GM21423 (cell line): Measurements from ENCODE around the gene MYOD1.

Source experiments
- ATAC-seq: cut with Tn5 transposase; IDR thresholded peaks from one replicate; pipeline ENCODE4 v1.9.1; 2021; ENCODE audit warnings: mild to moderate bottlenecking, moderate library complexity; ENCODE audit not compliant: unreplicated experiment

Gene MYOD1

DNA sequence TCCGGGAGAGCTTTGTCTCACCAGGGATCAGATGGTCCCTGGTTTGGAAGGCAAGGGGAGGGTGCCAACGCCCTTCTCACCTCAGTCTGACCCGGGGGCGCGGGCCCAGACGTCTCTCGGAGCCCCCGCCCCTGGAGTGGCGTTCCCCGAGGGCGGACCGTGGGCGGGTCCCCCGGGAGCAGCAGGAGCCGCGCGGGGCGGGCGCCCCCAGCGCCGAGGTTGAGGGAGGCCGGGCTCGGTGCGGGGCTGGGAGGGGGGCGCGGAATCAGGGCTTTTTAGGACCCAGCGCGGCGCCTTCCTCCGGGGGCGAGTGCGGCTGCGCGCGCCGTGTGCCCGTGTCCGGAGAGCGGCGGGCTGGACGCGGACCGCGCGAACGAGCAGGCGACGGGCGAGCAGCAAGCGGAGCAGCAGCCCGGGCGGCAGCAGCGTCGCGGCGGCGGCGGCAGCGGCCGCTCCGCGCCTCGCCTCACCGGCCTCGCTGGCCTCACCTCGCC is 15.1 kb downstream of the MYOD1 start, which contains the start of gene KCNC1:
KCNC1 (plus strand) TSS at position 364 of the 494 bp plus-strand sequence. CDS start 1,222 bp downstream, outside the sequence.
- no peak for ATAC-seq

DNA sequence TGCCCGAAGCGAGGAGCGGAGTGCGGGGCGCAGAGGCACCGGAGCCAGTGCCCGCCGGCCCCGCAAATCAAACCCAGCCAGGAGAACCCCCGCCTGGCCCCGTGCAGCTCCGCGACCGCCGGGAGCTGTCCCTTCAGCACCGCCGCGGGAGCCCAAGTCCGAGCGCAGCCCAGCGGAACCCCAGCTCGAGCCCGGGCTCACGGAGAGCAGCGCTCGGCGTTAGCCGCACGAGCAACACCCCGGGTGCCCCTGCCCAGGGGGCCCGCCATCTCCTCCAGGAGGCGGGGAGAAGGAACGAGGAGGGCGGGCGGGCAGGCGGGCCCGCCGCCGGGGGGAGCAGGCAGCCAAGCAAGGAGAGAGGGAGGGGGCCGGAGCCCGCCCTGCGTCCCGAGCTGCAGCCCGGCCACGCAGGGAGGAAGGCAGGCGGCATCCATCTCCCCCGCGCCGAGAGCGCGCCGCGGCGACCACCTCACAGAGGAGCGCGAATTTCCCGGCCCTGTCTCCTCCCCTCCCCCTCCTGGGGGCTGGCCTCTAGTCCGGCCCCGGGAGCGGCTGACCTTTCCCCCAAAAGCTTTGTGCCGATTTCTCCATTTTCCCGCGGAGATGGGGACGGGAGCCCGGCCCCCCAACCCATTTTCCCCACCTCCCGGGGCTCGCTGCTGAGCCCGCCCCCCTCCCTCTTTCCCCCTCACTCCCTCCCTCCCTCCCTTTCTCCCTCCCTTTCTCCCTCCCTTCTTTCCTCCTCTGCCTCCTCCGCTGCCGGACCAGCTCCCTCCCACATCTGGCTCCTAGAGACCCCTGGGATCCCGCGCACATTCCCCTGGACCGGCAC is 15.8 kb downstream of the MYOD1 start:
- no peak for ATAC-seq

DNA sequence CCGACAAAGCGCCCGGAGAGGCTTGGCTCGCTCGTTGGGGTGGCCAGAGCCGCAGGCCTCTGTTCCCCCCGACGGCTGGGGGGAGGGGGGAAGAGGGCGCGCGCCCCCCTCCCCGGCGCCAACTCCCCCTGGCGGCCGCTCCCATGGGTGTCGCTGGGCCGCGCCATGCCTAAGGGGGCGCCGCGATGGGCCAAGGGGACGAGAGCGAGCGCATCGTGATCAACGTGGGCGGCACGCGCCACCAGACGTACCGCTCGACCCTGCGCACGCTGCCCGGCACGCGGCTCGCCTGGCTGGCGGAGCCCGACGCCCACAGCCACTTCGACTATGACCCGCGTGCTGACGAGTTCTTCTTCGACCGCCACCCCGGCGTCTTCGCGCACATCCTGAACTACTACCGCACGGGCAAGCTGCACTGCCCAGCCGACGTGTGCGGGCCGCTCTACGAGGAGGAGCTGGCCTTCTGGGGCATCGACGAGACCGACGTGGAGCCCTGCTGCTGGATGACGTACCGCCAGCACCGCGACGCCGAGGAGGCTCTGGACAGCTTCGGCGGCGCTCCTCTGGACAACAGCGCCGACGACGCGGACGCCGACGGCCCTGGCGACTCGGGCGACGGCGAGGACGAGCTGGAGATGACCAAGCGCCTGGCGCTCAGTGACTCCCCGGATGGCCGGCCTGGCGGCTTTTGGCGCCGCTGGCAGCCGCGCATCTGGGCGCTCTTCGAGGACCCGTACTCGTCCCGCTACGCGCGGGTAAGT is 16.6 kb downstream of the MYOD1 start:
- no peak for ATAC-seq

DNA sequence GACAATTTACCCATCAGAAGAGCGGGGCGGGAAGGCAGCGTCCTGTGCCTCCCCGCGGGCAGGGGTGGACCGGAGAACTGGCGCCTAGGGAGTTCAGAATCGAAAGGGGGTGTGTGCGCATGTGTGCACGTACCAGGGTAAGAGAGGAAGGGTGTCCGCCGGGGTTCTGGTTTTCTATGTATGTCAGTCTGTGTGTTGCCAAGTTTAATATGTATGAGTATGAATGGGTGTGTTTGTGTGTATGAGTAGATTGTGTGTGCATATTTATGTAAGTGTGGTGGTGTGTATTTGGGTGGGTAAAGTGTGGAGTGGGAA is 17.2 kb downstream of the MYOD1 start:
- no peak for ATAC-seq

DNA sequence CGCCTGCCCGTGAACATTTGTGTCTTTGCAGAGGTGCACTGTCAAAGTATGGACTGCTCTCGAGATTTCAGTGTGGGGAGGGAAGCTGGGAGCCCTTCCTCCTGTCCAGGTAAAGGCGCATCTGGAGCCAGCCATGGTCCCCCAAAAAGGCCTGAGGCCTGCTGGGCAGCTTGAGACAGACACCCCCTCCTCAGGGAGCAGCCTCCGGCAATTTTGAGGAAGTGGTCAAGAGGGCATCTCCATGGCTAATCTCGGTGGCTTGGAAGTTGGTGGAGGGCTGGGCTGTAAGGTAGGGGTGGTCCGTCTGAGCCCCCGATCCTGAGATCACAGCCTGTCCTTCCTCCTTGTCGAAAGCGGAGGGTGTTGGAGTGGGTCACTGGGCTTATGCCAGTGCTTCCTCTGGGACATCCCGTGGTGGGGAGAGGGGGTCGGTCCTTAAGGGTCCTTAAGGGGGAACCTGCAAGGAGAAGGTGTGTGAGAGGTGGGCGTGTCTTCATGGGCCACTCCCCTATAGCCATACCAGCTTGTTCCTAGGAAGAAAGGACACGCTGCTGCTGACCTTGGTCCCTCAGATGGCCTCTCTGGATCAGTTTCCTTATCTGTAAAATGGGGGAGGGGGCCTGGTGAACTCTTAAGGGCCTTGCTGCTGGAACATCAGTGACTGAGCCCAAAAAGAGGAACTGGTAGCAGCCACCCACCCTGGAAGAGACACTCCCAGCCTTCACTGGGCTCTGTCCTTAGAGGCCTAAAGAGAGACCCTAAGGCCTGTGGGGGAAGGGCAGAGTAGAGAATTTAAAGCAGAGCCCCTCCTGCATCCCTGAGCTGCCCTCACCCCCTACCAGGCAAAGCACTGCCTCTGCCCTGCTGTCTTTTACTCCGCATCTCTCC is 17.8 kb downstream of the MYOD1 start:
- ATAC-seq, result no peak

DNA sequence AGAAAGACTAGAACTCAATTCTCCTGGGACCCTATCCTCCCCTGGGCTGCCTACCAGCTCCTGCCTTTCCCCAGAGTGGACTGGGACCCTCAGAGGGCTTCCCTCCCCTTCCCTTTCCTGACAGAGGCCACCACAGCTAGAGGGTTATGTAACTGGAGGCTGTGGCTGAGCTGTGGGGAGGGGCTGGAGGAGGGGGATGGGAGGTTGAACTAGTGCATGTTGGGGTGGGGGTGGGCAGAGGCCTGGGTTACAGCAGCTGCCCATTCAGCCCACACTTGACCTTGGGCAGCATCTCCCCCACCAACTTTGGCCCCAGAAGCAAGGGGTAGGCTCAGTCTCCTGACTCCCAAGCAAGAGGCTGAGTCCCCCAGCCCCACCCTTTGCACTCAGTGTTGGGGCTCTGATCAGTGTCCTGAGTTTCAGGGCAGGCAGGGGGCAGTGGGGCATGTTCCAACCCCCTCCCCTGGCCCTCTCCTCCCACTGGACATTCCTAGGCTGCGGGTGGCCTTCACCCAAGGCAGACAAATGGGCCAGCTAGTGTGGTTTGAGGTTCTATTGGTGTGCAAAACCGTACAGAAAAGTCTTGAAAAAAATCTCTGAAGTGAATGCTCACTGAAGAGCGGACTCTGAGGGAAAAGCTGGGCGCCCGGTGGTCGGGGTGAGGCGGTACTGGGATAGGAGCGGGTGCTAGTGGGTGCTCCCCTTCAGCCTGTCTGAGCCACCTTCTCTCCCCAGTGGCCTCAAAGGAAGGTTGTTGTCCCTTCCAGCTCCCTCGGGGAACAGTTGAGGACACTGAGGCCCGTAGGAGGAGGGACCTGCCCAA is 19.0 kb downstream of the MYOD1 start:
- ATAC-seq, result no peak

DNA sequence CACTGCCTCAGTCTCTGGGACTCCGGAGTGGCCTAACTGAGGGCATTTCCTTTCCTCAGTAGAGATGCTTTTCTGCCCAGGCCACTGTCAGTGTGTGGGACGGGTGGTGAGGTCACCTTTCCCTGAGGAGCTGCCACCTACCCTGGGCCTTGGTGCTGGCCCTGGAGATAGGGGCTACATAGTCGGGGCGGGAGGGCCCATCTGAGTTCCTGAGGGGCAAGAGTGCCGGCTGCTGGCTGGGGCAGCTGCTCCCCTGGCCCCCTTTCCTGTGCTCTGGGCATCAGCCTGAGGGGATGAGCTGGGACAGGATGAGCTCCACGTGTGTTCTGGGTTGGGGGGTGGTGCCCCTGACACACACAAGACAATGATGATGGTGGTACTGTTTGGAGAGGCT is 20.6 kb downstream of the MYOD1 start:
- ATAC-seq, result no peak

DNA sequence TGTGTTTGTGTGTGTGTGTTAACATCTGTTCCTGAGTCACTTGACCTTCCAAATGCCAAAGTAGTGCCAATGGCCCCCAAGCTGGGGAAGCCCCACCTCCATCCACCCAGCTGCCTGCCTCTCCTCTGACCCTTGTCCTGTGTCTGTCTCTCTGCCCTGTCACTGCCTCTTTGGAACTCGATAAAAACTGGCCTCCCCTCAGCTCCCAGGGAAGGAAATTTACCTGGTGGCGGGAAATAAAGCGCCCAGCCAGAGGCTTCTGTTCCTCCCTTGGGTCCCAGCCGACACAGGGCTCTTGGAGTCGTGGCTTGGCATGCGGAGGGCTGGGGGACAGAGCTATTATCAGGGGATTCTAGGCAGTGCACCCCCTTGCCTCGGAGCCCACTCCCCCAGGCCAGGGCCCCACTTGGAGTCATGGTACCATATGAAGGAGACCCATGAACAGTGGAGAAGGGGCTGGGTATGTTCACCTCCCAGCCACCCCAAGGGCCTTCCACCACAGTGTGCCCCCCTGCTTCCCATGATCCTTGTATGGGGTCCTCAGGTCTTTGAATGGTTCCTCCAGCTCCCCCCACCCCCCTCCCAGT is 21.4 kb downstream of the MYOD1 start:
- no peak for ATAC-seq

DNA sequence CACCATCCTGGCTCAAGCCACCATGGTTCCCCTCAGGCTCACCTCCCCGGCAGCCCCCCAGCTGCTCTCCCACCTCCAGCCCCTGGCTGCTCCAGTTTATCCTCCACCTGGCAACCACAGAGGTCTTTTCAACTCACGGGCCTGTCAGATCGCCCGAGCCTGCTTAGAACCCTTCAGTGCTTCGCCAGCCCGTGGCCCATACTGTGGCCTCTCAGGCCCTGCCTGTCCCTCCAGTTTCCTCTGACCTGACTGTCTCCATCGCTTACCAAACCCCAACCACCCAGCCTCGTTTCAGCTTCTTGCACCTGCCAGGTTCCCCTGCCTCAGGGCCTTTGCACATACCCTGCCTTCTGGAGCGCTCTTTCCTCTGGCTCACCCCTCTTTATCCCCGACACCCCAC is 22.1 kb downstream of the MYOD1 start:
- no peak for ATAC-seq

DNA sequence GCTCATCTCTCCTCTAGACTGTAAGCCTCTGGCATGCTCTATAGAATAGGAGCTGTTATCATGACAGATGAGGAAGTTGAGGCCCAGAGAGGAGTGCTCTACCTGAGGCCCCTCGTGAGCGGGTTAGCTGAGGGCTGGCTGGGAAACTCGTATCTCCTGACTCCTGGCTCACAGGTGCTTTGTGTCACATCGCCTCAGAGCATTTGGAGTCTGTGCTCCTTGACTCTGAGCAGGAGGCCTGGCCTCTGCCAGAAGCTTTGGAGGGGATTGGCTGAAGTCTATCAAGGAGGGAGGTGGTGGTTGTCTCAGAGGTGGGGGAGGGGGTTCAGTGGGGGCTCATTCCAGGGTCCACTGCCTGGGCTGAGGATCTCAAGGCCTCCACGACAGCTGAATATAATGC is 22.6 kb downstream of the MYOD1 start:
- ATAC-seq, result no peak

DNA sequence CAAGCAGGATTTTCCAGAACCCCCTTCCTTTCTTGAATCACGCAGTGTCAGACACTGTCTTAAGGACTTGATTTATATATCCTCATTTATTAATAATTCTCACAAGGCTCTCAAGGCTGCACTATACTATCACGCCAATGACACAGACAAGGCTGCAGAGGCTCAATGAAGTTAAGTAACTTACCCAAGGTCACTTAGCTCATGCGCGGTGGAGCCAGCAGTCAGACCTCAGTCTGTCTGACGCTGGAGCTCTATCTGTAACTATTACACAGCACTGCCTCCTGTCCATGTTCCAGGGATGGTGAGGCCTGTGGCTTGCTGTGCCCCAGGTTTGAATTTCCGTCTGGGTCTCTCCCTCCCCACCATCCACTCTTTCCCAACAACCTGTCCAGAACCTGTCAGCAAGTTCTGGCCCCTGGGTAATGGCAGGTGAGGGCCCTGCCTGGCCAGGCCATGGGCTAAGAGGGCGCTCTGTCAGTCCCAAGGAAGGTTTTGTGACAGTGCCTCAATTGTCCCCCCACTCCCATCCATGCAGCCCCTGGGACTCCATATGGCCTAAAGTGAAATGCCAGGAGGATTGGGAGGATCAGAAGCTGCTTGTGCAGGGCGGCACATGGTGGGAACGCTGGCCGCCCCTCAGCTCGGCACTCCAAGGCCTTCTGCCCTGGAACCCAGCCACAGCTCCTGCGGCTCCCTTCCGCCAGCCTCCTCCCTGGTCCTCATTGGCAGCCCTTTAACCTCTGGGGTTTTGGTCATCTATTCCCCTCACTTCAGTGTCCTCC is 23.8 kb downstream of the MYOD1 start:
- no peak for ATAC-seq

DNA sequence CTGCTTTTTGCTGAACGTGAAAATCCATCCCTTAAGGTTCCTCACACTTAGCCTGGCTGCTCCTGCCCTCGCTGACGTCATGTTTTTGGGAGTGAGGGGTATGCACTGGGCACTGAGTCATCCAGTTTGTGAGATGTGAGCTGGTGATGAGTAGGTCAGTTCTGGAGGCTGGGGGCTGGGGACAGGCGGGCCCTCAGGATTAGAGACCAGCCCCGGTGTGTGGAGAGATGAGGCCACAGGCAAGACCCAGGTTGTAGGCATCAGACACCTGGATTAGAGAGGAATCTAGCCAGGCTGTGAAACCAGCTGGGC is 24.4 kb downstream of the MYOD1 start:
- ATAC-seq, result no peak

DNA sequence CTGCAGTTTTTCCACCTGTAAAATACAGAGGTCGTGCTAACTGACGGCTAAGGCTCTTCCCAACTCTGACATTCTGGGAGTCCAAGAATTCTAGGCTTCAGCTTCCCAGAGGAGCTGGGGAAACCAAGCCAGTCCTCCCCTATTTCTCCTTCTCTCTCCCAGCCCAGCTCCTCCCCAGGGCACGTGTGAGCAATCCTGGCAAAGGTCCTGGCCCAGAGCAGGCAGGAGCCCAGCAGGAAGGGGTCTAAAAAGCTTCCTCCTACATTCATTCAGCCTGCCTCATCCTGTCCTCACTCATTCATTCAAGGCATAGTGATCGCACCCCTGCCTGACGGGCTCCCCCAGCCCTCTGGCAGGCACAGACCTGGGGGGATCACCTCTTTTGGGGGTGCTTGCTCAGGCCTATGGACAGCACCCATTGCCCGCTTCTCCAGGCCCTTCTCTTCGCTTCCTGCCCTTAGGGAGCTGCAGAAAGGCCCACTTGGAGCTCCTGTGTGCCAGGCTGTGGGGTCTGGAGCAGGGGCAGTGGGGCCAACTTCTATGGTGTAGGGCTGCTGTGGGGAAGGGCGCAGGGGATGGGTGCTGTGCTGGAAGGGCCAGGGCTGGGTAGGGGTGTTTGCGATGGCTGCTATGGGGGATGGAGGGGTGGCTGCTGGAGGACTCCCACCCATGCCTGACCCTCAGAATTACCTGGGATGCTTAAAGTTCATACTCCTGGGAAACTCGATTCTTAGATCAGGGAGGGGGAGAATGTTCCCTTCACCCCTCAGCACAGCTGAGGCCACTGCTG is 25.0 kb downstream of the MYOD1 start:
- no peak for ATAC-seq

DNA sequence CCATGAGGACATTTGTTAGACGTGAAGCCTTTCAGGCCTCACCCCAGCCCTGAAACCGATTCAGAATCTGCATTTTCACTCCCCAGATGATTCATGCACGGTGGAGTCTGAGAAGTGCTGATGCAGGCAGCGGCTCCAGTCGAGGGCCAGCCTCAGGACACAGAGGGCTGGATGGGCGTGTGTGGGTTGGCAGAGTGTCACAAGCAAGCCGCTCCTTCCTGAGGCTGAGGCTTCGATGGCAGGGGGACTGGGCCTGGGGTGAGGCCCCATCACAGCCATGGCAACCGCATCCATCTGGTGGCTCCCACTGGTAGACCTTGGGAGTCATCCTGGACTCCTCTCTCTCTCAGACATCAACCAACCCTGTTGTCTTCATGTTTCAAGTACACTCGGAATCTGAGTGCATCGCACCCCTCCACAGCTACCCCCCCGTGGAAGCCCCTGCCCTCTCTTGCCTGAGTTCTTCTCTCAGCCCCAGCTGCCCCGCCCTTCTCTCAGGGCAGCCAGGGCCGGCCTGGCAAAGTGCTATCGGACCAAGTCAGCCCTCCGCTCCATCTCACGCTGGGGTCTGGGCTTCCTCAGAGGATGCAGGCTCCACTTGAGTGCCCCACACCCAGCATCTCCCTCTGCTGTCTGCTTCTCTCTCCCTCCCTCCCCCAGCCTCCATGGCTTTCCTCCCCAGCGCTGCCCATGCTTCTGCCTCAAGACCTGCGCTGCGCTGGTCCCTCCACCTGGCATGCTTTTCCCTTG is 25.8 kb downstream of the MYOD1 start:
- no peak for ATAC-seq

DNA sequence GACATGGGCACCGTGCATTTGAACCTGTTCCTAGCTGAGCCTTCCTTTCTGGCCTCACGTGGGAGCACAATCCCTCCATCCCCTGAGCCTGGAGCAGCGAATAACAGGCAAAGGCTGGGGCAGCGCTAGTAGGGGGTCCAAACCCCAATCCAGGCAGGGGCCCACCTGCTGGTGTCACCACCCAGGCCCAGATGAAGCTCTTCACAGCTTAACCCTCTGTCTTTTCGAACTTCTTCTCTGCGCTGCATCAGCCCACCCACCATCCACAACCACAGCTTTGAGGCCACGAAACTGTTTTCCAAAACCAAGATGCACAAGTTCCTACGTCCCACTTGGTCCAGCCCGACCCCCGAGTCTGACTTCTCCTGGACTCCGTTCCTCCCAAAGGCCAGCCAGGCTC is 26.7 kb downstream of the MYOD1 start:
- no peak for ATAC-seq

DNA sequence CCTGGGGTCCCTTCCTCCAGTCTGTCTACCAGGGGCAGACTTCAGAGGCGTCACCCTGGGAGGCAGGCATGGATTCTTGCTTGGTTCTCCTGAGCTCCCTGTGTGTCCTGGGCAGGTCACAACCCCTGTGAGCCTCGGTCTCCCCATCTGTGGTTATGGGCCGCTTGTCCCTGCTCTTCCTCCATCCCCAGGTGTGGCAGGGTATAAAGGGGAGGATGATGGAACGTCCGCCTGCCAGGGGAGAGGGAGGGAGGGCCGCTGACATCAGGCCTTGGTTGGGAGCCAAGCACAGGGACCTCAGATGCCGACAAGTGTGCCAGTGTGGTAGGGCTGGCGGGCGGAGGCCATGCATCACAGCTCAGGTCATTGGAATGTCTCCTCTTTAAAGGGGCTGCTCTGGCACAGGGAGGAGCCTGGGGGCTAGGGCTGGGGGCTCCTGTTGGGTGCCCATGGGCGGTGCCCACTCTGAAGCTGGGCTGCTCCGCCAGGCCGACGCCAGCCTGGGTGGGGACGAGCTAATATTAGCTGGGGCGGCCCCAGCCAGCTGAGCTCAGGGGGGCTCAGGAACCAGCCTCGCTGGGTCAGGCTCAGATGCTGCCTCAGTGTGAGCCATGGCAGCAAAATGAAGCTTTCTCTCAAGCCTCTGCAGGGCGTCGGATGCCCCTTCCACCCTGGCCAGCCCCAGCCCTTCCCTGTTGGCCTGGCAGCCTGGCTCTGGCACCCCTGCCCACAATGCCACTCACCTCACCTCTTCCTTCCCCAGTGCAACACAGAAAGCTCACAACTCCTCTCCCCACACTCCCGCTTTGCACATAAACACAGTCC is 28.0 kb downstream of the MYOD1 start:
- ATAC-seq, result no peak

DNA sequence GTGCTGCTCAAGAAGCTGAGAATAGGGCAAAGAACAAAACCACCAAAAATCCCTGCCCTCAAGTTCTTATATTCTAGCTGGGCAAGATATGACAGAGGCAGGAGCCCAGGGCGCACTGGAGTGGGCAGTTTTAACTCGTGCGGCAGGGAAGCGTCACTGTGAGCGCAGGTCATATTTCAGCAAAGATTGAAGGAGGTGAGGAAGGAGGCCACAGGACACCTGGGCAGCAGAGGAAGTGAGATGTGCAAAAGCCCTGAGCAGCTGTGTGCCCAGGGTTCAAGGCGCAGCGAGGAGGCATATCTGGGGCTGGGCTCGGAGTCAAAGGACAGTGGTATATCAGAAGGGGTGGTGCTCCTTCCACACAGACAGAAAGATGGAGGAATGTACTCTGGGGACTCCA is 28.7 kb downstream of the MYOD1 start:
- ATAC-seq, result no peak
